Mucosa of gallbladder (tissue), 1 donor: Measurements from ENCODE around the gene FYN. TPM values are rescaled to one million over a fixed set of nuclear protein-coding genes. Genes with fewer than 3 reads are reported as not detected.
A peak's percentile ranks its signal among the peaks of the same experiment; 100 is the strongest.

Experiments used
- DNase-seq: peaks from one replicate; pipeline ENCODE4 v3.0.0-alpha.2; 2020; ENCODE audit warnings: low spot score
- total RNA-seq: library from RNA; stranded (reverse); gene quantifications from one replicate; pipeline ENCODE4 v1.2.1, GENCODE V29; 2021
- donor health status: DM: no; HTN: no; CAD: no.

FYN gene
- total RNA-seq, 1 donor from 2014 or later: 75.0 TPM

DNA sequence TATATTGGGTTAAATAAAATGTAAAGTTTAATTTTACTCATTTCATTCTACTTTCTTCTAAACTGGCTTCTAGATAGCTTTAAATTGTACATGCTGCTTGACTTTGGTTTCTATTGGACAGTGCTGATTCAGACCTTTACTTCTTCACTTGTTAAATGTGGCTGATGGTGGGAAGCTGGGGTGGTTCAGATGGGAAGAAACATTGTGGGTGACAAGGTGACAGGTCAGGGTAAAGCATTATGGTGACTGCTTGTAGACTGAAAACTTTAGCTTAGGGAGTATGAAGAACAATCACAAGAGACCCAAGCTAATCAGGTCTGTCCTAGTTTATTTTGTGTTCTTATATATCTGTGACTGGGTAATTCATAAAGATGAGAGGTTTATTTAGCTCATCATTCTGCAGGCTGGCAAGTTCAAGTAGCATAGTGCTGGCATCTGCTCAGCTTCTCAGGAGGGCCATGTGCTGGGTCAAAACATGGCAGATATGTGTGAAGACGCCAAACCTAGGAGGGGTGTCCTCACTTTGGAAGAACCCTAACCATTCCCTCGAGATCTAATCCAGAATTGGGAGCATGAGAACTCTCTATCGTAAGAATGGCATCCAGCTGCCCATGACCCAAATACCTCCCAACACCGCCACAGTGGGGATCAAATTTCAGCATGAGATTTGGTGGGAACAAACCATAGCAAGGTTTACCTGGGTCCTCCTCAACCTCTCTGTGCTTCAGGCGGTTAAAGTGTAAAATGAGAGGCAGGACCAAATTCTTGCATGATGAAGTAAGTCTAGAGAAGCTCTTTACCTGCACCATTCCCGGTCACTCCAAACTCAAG is 102.8 kb downstream of the FYN start:
- DNase-seq: no peak

DNA sequence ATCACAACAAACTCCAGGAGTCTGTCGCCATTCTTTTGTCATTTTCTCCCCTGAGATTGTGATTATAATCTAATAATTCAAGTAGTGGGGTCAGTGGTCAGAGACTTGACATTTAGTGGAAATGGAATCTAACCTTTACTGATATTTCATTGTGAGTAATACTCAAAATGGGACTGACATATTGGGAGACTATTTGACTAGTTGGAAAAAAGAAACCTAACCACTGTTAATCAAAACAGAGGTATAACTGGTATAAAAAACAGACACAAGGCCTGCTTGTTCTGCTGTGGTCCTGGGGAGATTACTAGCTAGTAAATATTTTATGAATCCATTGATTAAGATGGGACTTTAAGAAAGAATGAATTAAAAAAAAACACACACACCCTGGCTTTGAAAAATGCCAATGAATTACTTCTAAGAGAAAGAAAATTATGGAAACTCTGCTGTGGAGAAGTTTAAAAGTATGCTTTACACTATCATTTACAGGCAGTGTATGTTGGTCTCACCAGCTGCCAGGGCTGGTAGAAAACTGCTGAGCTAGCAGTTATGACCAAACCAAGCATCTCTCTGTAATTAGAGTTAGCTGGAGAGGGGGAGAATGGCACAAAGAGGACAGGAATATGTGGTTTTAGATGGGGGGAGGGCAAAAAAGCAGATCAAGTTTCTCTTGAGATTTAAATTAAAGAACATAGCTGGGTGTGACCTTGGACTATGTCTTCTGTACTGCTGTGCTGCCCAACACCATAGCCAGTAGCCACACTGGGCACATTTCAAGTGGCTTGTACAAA is 103.7 kb downstream of the FYN start:
- DNase-seq: no peak

DNA sequence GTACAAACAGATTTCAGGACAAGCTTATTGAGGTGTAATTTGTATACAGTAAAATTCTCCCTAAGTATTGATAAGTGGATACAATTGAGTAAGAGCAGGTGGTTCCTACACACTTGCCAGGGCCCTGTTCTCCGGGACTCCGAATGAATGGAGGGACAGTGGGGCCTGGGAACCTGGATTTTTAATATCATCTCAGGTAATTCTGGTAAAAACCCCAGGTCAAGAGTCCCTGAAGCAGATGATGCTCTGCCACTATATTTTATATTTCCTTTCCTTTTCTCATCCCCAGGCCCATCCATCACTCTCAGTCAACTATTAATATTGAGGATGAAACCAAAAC is 104.9 kb downstream of the FYN start:
- DNase-seq: no peak

DNA sequence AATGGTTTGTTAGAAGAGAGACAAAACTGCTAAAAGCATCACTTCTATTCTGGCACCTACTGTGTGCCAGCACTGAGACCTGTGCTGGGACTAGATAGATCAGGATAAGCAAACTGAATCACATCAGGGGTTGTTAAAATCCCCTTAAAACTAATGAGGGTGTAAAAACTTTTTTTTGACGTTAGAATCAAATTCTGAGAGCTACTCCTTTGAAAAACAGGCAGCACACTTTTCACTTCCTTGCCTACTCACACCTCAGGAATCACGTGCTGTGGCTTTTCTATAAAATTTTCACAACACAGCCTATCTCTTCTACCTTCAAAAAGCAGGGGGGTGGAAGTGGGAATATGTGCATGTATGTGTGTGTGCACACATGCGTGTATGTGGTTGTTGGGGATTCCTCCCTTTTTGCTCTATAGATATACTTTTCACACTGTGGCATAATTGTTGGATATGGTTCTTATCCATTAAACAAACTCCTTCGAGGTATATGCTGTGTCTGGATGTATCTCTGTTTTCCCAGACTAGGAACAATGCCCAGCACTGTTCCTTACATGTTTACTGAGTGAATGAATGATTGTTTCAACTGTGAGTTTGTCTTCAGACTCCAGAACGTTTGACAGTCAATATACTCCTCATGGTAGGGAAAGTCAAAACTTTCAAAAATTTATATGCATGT is 105.4 kb downstream of the FYN start:
- no peak for DNase-seq

- no peak for DNase-seq
These were observed 106.9 kb downstream of the FYN start for GRCh38 chr6:111766201-111766857.

DNA sequence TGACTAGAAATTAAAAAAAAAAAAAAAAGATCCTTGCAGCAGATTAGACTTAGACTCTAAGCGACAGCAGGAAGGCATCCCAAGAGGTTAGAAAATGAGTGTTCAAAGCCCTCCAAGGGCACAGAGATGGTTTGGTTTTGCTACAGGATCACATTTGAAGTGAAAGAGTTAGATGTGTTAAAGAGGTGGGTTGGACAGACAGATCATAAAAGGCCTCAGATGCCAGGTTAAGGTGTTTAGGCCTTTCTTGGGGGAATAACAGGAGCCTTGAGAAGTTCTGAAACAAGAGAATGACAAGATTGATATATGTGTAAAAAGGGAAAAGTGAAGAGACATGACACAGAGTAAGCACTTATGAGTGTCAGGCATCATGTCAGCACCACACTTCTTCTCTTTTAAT is 107.5 kb downstream of the FYN start:
- DNase-seq: no peak

GRCh38 chr6:111764238-111765175 is 108.7 kb downstream of the FYN start:
- DNase-seq: no peak

DNA sequence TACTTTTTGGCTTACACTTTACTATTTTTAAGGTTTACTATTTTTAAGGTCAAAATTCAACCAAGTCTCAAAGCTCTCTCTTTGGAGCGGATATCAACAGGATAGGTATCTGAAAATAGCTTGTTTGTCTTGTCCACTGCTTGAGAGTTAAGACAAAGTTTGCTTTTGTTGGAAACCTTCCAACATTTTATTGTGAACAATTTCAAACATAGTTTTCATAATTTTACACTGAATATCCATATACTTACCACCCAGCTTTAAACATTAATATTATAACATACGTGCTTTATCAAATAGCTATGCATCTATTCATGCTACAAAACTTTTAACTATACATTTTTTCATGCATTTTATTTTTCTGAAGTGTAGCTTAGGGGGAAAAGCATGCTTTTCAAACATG is 109.9 kb downstream of the FYN start:
- DNase-seq: no peak

DNA sequence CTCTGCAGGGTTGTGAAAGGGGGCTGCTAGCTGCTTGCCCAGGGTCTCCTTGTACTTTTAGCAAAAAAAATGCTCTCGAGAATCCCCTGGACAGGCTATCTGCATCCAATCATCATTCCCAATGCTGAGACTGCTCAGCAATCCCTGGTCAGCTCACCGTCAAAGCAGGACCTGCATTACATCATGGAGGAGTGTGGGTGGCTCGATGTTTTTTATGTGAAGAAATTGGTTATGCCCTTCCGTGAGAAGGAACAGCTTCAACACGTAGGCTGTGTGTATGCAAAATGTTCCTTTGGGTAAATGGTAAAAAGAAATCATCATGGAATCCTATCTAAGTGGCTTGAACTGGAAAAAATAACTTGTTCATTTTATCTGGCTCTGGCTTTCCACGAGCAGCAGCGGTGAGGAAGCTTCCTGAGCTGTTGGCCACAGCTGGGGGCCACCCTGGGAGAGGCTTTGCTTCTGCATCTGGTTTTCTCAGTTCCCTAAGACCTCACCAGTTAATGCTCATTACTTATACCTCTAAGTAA is 111.4 kb downstream of the FYN start:
- no peak for DNase-seq

DNA sequence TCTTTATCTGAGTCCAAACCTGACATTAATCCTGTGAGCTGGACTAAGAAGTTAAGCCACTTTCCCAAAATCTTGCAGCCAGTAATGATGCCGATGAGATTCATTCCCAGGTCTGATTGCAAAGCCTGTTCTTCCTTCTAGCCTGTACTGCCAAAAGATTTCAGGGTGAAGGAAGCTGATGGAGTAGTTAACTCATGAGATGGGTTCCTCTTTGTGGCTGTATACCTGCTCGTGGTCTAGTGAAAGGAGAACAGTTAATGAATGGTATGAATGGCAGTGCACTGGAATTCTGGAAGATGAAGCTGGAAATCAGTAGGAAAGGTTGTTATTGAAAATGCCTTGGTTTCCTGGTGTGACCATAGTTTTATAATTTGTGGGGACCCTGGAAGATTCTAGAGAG is 112.0 kb downstream of the FYN start:
- DNase-seq: no peak

DNA sequence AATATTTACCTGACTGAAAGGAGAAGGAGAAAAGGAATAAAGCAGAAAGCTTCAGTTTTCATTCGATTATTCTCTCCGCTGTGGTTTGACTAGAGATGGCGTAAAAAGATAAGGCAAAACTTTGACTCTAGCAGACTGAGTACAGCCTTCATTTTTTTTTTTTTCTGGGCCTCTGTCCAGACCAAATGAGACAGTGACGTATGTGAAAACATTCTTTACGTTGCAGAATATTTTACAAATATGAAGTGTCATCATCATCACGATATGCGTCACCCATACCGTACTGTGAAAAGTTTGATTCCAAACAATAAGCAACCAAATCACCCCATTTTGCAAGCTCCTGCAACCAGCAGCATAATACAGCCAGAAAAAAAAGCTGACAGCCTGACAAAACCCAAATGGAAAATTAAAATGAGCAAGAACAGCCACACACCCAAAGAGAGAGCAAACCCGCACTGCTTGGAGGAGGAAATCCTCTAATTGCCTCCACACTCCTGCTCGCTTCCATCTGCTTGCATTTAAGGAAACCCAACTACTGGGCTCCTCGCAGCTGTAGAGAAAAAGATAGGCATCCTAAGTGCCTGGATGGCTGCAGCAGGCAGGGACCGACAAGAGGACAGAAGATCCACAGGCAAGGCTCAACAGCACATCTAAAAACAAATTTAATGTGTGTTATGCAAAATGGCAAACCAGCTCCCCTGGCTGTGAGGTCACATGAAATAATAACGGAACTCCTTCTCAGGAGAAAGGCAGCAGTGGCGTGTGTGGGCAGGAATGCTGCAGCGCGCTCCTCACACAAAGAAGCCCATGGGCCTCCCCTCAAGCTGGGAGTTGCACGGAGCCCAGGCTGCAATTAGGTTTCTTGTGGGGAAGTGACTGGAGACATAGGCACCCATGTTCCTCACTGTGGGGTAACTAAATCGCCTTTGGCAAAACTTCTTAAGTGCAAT is 113.1 kb downstream of the FYN start:
- peak; percentile 36 for DNase-seq

DNA sequence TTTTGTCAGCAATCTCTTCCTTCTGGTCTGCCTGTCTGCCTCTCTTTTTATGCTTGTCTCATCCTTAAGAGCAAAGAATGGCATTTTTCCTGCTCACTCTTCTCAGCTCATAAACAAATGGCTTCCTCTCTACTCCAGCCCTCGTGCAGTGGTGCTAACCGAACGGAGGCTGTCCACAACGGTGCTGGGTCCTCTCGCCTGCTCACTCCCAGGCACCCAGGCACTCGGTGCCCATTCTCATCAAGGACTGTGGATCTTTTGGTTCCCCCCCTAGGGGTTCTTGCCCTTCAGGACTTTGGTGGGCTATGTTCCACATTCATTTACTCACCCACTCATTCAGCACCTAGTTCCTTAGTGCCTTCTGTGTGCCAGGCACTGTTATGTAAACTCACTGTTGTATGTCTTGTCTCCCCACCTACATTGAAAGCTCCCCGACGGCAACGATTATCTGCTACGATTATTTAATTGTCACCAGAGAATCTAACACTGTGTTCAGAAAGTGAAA is 113.9 kb downstream of the FYN start:
- no peak for DNase-seq

DNA sequence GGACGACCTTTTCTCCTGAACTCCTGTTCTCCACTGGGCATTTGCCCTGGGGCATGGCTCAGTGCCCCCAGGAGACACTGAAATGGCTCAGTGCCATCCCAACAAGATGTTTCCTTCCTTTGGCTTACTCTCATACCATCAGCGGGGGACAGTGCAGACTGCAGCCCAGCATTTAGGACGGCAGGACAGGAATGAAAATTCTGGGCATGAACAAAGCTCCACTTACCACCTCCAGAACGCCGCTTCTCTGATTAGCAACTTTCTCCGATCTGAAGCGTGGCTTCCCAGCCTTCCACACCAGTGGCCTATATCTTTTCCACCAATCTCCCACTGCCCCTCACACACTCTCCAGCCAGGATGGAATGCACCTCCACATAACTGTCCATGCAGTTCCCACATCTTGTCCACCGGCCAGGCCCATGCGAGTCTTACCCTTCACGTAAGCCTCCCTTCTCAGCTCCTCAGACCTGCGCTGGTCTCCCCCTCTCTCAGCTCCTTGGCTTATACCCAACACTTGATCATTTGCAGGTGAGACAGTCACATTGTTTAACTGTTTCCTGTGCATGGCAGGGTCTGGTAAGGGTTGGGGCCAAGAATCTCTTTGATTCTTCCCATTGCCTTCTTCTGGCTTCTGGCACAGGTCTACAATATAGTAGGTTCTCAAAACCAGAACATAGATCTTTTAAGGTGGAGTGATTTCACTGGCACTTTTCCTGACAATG is 114.5 kb downstream of the FYN start:
- DNase-seq: no peak

GRCh38 chr6:111757342-111757741 is 115.9 kb downstream of the FYN start:
- DNase-seq: no peak

DNA sequence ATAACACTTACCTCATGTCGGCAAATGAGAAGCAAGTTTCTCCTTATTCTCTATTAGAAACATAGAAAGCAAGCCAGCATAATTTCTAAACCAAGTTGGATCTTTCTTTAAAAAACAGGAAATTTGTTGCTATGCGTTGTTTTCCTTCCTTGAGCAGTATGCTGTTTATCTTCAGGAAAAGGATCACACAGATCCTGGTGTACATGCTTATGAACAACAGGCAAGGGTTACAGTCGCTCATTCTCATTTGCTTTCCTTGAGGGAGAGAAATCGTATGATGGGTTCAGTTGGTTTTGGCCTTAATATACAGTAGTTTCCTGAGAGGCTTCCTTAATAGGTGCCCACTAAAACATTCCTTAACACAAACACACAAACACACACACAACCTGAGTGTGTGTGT is 118.8 kb downstream of the FYN start:
- DNase-seq: no peak

DNA sequence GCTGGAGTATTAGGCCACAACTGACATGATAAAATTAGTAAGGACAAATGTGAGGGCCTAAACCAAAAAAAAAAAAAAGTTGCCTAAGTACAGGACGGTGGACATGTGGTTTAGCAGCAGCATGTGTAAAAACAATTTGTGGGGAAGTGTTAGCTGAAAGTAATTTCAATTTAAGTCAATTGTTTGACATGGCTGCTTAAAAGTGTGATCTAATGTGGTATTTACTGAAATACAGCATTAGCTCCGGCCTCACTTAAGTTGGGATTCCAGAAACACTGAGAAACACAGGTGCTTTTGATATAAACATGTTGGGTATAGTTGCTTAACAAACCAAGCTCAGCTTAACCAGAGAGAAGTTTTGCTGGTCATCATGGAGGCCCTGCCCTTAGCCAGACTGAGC is 119.7 kb downstream of the FYN start:
- no peak for DNase-seq

- DNase-seq: no peak
These were observed 120.8 kb downstream of the FYN start for GRCh38 chr6:111752476-111752875.

DNA sequence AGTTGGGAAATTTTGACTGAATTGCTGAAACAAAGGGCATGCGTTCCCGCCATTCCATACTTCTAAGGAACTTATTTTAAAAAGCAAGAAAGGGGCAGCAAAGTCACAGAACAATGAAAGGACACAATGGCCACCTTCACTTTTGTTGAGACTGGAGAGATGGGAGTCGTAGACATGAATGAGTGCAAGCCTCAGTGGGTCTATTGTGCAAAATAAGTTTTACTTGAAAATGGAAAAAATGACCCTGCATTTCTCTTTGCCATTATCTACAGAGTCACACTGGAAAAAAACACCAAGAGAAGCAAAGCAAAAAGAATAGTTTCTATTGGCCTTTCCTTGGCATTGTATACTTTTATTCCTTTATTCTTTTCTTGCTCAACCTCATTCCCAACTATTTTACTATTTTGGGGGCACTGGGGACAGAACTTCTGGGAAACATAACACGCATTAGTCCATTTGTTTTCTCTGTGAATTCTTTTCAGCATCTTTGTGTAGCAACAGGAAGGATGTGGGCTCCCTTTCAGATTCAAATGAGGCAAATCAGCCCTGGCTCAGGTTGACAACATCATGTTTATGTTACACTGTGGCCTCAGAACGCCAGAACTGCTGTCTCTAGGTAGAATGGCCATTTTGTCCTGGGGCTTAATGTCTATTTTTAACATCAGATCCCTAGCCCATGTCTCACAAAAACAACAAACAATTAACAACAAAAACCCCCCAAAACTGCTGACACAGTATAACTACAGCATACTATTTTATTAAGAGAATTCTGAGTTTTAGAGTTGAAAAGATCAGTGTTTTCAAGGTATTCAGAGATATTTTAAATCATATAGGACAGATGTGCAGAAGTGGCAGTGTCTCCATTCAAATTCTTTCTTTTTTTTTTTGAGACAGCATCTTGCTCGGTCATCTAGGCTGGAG is 122.2 kb downstream of the FYN start:
- no peak for DNase-seq
